IPS DF 4.7 (cell line): Measurements from ENCODE around the gene KCNJ11.

Source experiments
- DNase-seq: peaks from one replicate; pipeline ENCODE4 v3.0.0-alpha.2; 2013; ENCODE audit warnings: low spot score; ENCODE audit errors: extremely low read depth

The KCNJ11 gene

GRCh38 chr11:17368551-17368950 is 19.9 kb downstream of the KCNJ11 start:
- no peak for DNase-seq

GRCh38 chr11:17366495-17366894 is 22.0 kb downstream of the KCNJ11 start:
- DNase-seq: no peak

- DNase-seq: no peak
Measured at GRCh38 chr11:17354601-17354991, 33.9 kb downstream of the KCNJ11 start.

GRCh38 chr11:17353821-17354600 is 34.4 kb downstream of the KCNJ11 start:
- DNase-seq: no peak

- no peak for DNase-seq
Measured at GRCh38 chr11:17352950-17353820, 35.3 kb downstream of the KCNJ11 start.

- DNase-seq: no peak
Measured at GRCh38 chr11:17351510-17352176, 36.8 kb downstream of the KCNJ11 start, which contains the start of gene NCR3LG1. Gene NCR3LG1, plus strand, starts transcription at chr11:17351800. Its CDS starts 170 bp downstream, at chr11:17351970.

- no peak for DNase-seq
Measured at GRCh38 chr11:17351172-17351509, 37.3 kb downstream of the KCNJ11 start.

GRCh38 chr11:17350455-17351171 is 37.8 kb downstream of the KCNJ11 start:
- no peak for DNase-seq

- DNase-seq: no peak
Measured at GRCh38 chr11:17347676-17348075, 40.8 kb downstream of the KCNJ11 start.

- DNase-seq: no peak
Measured at GRCh38 chr11:17343907-17344306, 44.6 kb downstream of the KCNJ11 start.

GRCh38 chr11:17343257-17343656 is 45.2 kb downstream of the KCNJ11 start:
- DNase-seq: no peak
